ENCODE results near the gene SHC3. TPM values are rescaled to one million over a fixed set of nuclear protein-coding genes. Genes with fewer than 3 reads are reported as not detected.
A peak's percentile ranks its signal among the peaks of the same experiment; 100 is the strongest.

Gene SHC3, protein sequence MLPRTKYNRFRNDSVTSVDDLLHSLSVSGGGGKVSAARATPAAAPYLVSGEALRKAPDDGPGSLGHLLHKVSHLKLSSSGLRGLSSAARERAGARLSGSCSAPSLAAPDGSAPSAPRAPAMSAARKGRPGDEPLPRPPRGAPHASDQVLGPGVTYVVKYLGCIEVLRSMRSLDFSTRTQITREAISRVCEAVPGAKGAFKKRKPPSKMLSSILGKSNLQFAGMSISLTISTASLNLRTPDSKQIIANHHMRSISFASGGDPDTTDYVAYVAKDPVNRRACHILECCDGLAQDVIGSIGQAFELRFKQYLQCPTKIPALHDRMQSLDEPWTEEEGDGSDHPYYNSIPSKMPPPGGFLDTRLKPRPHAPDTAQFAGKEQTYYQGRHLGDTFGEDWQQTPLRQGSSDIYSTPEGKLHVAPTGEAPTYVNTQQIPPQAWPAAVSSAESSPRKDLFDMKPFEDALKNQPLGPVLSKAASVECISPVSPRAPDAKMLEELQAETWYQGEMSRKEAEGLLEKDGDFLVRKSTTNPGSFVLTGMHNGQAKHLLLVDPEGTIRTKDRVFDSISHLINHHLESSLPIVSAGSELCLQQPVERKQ
- total RNA-seq (1 to 10 TPM in 4 of 5 donors, under 1 TPM in 1; 0.89 to 1.7 (median 1.2) TPM), polyA plus RNA-seq (under 1 TPM; 0.15 to 0.81 (median 0.33) TPM)
- long read RNA-seq, donor 1: 0 reads
- long read RNA-seq, donor 2: 0 reads
- long read RNA-seq, donor 3: 0 reads
- long read RNA-seq, donor 4: 0 reads
- long read RNA-seq, donor 5: 0 reads
- long read RNA-seq, donor 6: 0 reads
- long read RNA-seq, donor 7: 0 reads
- long read RNA-seq, donor 8: 0 reads
- long read RNA-seq, donor 9: 0 reads
- long read RNA-seq, donor 10: 0 reads

DNA sequence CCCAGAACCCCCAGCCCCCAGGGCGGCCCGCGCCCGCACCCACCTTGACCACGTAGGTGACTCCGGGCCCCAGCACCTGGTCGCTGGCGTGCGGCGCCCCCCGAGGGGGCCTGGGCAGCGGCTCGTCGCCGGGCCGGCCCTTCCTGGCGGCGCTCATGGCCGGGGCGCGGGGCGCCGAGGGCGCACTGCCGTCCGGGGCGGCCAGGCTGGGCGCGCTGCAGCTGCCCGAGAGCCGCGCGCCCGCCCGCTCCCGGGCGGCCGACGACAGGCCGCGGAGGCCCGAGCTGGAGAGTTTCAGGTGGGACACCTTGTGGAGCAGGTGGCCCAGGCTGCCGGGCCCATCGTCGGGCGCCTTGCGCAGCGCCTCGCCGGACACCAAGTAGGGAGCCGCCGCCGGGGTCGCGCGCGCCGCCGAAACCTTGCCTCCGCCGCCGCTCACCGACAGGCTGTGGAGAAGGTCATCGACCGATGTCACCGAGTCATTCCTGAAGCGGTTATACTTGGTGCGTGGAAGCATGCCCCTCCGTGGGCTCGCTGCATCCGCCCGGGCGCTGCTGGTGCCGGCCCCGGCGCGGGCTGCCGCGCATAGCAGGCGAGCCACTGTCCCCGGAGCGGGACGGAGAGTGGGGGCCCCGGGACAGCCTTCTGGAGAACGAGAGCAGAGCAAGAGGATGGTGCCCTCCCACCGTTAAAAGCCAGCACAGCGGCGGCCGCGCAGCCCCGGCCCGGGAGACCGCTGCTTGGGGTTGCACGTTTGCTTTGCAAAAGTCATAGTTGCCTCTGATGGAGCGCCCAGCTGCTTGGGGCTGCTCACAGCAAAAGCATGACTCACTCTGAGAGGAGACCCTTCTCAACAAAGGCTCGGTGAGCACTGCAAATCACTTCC is at the start of gene SHC3:
Gene SHC3, minus strand, starts transcription at position 875 of the 886 bp plus-strand sequence. Its CDS starts 358 bp downstream, at position 517.
- H3K4me1 ChIP-seq: peaks cover 33 to 43% (median 37%) of the 10 kb centered on the region in 4 donors
- DNase-seq: peak in 1 of 2 donors; percentile 42
- TF ChIP-seq POLR2A (IDR thresholded peaks at IDR 0.05) (no peak), EP300 (IDR thresholded peaks at IDR 0.05) (no peak), POLR2AphosphoS5 (IDR thresholded peaks at IDR 0.05) (no peak)
- TF ChIP-seq, protein P1, sequence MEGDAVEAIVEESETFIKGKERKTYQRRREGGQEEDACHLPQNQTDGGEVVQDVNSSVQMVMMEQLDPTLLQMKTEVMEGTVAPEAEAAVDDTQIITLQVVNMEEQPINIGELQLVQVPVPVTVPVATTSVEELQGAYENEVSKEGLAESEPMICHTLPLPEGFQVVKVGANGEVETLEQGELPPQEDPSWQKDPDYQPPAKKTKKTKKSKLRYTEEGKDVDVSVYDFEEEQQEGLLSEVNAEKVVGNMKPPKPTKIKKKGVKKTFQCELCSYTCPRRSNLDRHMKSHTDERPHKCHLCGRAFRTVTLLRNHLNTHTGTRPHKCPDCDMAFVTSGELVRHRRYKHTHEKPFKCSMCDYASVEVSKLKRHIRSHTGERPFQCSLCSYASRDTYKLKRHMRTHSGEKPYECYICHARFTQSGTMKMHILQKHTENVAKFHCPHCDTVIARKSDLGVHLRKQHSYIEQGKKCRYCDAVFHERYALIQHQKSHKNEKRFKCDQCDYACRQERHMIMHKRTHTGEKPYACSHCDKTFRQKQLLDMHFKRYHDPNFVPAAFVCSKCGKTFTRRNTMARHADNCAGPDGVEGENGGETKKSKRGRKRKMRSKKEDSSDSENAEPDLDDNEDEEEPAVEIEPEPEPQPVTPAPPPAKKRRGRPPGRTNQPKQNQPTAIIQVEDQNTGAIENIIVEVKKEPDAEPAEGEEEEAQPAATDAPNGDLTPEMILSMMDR (IDR thresholded peaks at IDR 0.05): no peak
- H3K27ac ChIP-seq: peak within 1 kb of the TSS in 4 of 5 donors; percentile 74 to 82 (median 78)
- no peaks in the 10 kb centered on the region for H3K36me3 ChIP-seq
- 1 to 4% (median 1%) methylated on average over 11 to 96 of the region's 96 CpGs for WGBS, 5 donors
- intact Hi-C loops (cut with DNase I; ENCODE audit: low total_unique reads): no loop called here
- peak within 1 kb of the TSS; percentile 42 to 58 (median 50) for H3K4me3 ChIP-seq
- H3K27me3 ChIP-seq: peaks cover 20 to 60% (median 32%) of the 10 kb centered on the region in 3 donors
- no peaks in the 10 kb centered on the region for H3K9me3 ChIP-seq

GRCh38 chr9:89225991-89226471 is 47.4 kb upstream of the SHC3 start:
- H3K9me3 ChIP-seq: peaks cover 0 to 1% (median 0%) of the 10 kb centered on the region in 4 donors
- 48 to 63% (median 57%) methylated on average over 4 to 5 of the region's 5 CpGs for WGBS, 5 donors
- H3K27me3 ChIP-seq: peaks cover 0 to 4% (median 4%) of the 10 kb centered on the region in 3 donors
- DNase-seq: peak in 1 of 2 donors; percentile 80
- no peaks in the 10 kb centered on the region for H3K36me3 ChIP-seq
- no peak for TF ChIP-seq POLR2A (IDR thresholded peaks at IDR 0.05)
- no peak for TF ChIP-seq POLR2AphosphoS5 (IDR thresholded peaks at IDR 0.05)
- no peak for TF ChIP-seq EP300 (IDR thresholded peaks at IDR 0.05)
- TF ChIP-seq, protein P1 (IDR thresholded peaks at IDR 0.05): no peak
- H3K27ac ChIP-seq: no peak overlapping the region
- peaks cover 0 to 15% (median 4%) of the 10 kb centered on the region in 4 donors for H3K4me1 ChIP-seq
- H3K4me3 ChIP-seq: no peak overlapping the region
- intact Hi-C loops (cut with DNase I; ENCODE audit: low total_unique reads): no loop called here

DNA sequence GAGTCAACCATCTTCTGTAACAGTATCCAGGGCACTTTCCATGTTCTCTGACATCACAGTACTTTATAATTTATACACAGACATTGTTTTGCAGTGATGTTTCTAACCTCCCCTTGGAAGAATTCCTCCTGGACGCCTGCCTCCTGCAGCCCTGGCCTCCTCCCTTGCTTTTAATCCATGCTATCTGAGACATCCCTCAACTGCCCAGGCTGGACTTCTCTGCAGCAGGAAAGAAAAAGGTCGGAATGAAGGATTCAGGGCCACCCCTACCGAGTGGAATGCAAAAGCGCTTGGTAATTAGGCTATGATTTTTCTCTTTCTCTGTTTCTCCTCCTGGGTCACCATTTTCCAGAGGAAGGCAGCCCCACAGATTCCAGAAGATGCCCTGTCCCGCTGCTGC is 47.0 kb upstream of the SHC3 start:
- H3K9me3 ChIP-seq: no peaks in the 10 kb centered on the region
- H3K4me1 ChIP-seq: peaks cover 0 to 15% (median 4%) of the 10 kb centered on the region in 4 donors
- no peaks in the 10 kb centered on the region for H3K36me3 ChIP-seq
- DNase-seq: peak in 1 of 2 donors; percentile 76
- no peak overlapping the region for H3K4me3 ChIP-seq
- no peak overlapping the region for H3K27ac ChIP-seq
- H3K27me3 ChIP-seq: peaks cover 0 to 4% (median 4%) of the 10 kb centered on the region in 3 donors
- WGBS, 5 donors: 66 to 80% (median 69%) methylated on average over 5 of the region's 5 CpGs
- TF ChIP-seq EP300 (IDR thresholded peaks at IDR 0.05) (no peak), POLR2AphosphoS5 (IDR thresholded peaks at IDR 0.05) (no peak), POLR2A (IDR thresholded peaks at IDR 0.05) (no peak)
- TF ChIP-seq, protein P1 (IDR thresholded peaks at IDR 0.05): no peak
- intact Hi-C loops (cut with DNase I; ENCODE audit: low total_unique reads): no loop called here

All from stomach (tissue), 19 donors.